Left ventricle myocardium inferior (tissue), 1 donor: Measurements from ENCODE around the gene ZNF20. TPM values are rescaled to one million over a fixed set of nuclear protein-coding genes. Genes with fewer than 3 reads are reported as not detected.

Experiments
- total RNA-seq: library from RNA; stranded (reverse); fragmentation: NEBNext Ultra II Directional; extraction: Animal tissue kit (Norgen Biotek cat#: 25700); gene quantifications from one replicate; pipeline ENCODE4 v1.2.1, GENCODE V29; 2021
- donor health status: DM: no; HTN: yes; CAD: no; lungs with severe emphysema.

ZNF20 gene
- total RNA-seq, 1 donor from 2014 or later: 2.2 TPM

Other genes starting within 250 kb of the ZNF20 start
- 3.3 TPM for gene ZNF700, start 215.2 kb downstream of the ZNF20 start, total RNA-seq
- gene ZNF763, start 175.3 kb downstream of the ZNF20 start, total RNA-seq: 3.1 TPM
- gene ZNF433, start 104.7 kb downstream of the ZNF20 start, total RNA-seq: 3.4 TPM
- gene ZNF878, start 87.4 kb downstream of the ZNF20 start, total RNA-seq: 0.16 TPM
- 16.4 TPM for gene ZNF844, start 75.6 kb downstream of the ZNF20 start, total RNA-seq
- 4.0 TPM for gene ZNF625, start 16.4 kb upstream of the ZNF20 start, total RNA-seq
- gene ZNF136, start 22.7 kb upstream of the ZNF20 start, total RNA-seq: 5.6 TPM
- gene ZNF44, start 154.5 kb upstream of the ZNF20 start, total RNA-seq: 7.8 TPM
- gene ZNF563, start 193.3 kb upstream of the ZNF20 start, total RNA-seq: 4.5 TPM
- 3.4 TPM for gene ZNF442, start 225.3 kb upstream of the ZNF20 start, total RNA-seq